HG02759 (cell line): ENCODE data around the gene D2HGDH.
A peak's percentile ranks its signal among the peaks of the same experiment; 100 is the strongest.
"Not testable (repeated sequence)": the region's sequence is repeated elsewhere in the genome, so short reads cannot be mapped to it uniquely, and the experiment has no call there.

ENCODE experiments used
- ATAC-seq: cut with Tn5 transposase; IDR thresholded peaks from one replicate; pipeline ENCODE4 v1.9.1; 2021; ENCODE audit warnings: mild to moderate bottlenecking, moderate library complexity; ENCODE audit not compliant: unreplicated experiment

Gene D2HGDH

GRCh38 chr2:241806217-241806616 lies 71.8 kb downstream of the D2HGDH start:
- not testable (repeated sequence) for ATAC-seq

GRCh38 chr2:241808051-241808720 lies 73.8 kb downstream of the D2HGDH start:
- no peak for ATAC-seq

GRCh38 chr2:241808721-241809382 lies 74.4 kb downstream of the D2HGDH start, which contains the start of gene NEU4:
TSS of gene NEU4 (plus strand) at chr2:241809193. CDS start at chr2:241814485, 5,292 bp downstream.
- ATAC-seq, result no peak

GRCh38 chr2:241809383-241810306 lies 75.2 kb downstream of the D2HGDH start:
- ATAC-seq, result no peak

- no peak for ATAC-seq
Measured at GRCh38 chr2:241810307-241811200, 76.1 kb downstream of the D2HGDH start.

- no peak for ATAC-seq
Measured at GRCh38 chr2:241811201-241811951, 76.9 kb downstream of the D2HGDH start.

- no peak for ATAC-seq
Measured at GRCh38 chr2:241811952-241812729, 77.7 kb downstream of the D2HGDH start.

GRCh38 chr2:241812730-241813643 lies 78.6 kb downstream of the D2HGDH start:
- no peak for ATAC-seq

- peak; percentile 50 for ATAC-seq
Measured at GRCh38 chr2:241813644-241814392, 79.4 kb downstream of the D2HGDH start.

GRCh38 chr2:241814393-241814642 lies 79.9 kb downstream of the D2HGDH start:
- no peak for ATAC-seq

- no peak for ATAC-seq
Measured at GRCh38 chr2:241814643-241815476, 80.4 kb downstream of the D2HGDH start.

- no peak for ATAC-seq
Measured at GRCh38 chr2:241815477-241816430, 81.3 kb downstream of the D2HGDH start.

GRCh38 chr2:241816431-241817121 lies 82.1 kb downstream of the D2HGDH start:
- ATAC-seq, result no peak

GRCh38 chr2:241817126-241817820 lies 82.8 kb downstream of the D2HGDH start:
- no peak for ATAC-seq
